ENCODE data around the gene PHETA2. TPM values are rescaled to one million over a fixed set of nuclear protein-coding genes. Genes with fewer than 3 reads are reported as not detected.

Gene PHETA2
- total RNA-seq, 4 donors from 2014 or later = 16.6 to 34.6 (median 25.4) TPM

DNA sequence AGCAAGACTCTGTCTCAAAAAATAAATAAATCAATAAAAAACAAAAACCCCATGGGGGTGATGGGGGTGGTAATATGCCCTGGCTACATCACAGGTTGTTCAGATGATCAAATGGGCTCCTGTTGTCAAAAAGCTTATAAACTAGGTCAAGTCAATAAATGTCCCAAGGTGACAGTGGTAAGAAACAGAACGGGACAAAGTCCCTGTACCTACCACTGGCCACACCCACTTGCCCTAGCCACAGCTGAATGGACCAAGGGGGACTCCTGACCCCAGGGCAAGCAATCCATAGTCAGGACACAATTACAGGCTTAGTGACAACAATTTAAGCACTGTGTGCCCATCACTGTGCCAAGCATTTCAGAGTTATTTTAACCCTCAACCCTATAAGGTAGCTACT, 9.4 kb upstream of the PHETA2 start:
- Histone ChIP-seq H3K36me3 (peaks cover 55 to 85% (median 80%) of the 10 kb centered on the region in 4 donors), H3K27ac (replicated peaks in 1 of 4) (no peak overlapping the region), H3K9me3 (no peaks in the 10 kb centered on the region), H3K27me3 (no peaks in the 10 kb centered on the region), H3K4me1 (peaks cover 3 to 15% (median 8%) of the 10 kb centered on the region in 4 donors), H3K4me3 (no peak overlapping the region)
- TF ChIP-seq, protein P1, sequence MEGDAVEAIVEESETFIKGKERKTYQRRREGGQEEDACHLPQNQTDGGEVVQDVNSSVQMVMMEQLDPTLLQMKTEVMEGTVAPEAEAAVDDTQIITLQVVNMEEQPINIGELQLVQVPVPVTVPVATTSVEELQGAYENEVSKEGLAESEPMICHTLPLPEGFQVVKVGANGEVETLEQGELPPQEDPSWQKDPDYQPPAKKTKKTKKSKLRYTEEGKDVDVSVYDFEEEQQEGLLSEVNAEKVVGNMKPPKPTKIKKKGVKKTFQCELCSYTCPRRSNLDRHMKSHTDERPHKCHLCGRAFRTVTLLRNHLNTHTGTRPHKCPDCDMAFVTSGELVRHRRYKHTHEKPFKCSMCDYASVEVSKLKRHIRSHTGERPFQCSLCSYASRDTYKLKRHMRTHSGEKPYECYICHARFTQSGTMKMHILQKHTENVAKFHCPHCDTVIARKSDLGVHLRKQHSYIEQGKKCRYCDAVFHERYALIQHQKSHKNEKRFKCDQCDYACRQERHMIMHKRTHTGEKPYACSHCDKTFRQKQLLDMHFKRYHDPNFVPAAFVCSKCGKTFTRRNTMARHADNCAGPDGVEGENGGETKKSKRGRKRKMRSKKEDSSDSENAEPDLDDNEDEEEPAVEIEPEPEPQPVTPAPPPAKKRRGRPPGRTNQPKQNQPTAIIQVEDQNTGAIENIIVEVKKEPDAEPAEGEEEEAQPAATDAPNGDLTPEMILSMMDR (IDR thresholded peaks at IDR 0.05) = no peak
- TF ChIP-seq EP300 (IDR thresholded peaks at IDR 0.05) = no peak
- no peak for TF ChIP-seq POLR2A (IDR thresholded peaks at IDR 0.05; ENCODE audit: low read depth)
- no peak for TF ChIP-seq POLR2AphosphoS5 (IDR thresholded peaks at IDR 0.05)
- WGBS = 89% methylated on average over 1 of the region's 1 CpG
- no peak for DNase-seq (ENCODE audit: extremely low spot score)
- intact Hi-C loops (cut with DNase I) = no loop called here

DNA sequence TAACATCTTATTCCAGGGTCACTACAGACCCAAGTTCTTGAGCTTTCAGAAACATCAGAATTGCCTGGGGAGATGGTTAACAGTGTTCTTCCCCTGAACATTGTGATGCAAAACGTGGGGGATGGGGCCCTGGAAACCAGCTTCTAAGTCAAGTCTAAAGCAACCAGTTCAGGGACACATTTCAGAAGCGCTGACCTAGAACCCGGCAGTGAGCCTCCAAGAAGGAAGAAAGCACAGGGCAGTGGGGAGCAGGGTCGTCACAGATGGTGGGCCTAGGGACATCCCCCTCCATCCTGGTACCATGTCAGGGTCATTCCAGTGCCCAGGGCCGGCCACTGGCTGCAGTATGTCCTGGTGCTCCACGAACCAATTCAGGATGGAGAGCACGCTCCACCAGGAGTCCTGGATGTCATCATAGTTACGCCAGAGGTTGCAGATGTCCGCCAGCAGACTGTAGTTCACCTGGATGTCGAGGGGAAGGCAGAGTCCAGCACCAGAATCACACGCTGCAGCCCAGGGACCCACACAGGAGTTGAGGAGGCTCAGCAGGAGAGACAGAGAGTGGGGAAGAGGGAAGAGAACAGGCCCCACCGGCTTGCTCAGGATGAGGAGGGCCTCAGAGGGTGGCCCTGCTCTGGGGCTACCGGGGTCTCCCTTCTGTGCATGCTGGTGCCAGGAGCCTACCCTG, 8.5 kb upstream of the PHETA2 start:
- Histone ChIP-seq H3K4me3 (no peak overlapping the region), H3K36me3 (peaks cover 46 to 75% (median 70%) of the 10 kb centered on the region in 4 donors), H3K9me3 (no peaks in the 10 kb centered on the region), H3K27ac (replicated peaks in 1 of 4) (no peak overlapping the region), H3K27me3 (no peaks in the 10 kb centered on the region), H3K4me1 (peaks cover 9 to 21% (median 15%) of the 10 kb centered on the region in 4 donors)
- no peak for TF ChIP-seq EP300 (IDR thresholded peaks at IDR 0.05)
- TF ChIP-seq, protein P1 (IDR thresholded peaks at IDR 0.05) = no peak
- no peak for TF ChIP-seq POLR2AphosphoS5 (IDR thresholded peaks at IDR 0.05)
- TF ChIP-seq POLR2A (IDR thresholded peaks at IDR 0.05; ENCODE audit: low read depth) = no peak
- DNase-seq (ENCODE audit: extremely low spot score) = no peak
- WGBS = 83% methylated on average over 8 of the region's 13 CpGs
- intact Hi-C loops (cut with DNase I) = no loop called here

DNA sequence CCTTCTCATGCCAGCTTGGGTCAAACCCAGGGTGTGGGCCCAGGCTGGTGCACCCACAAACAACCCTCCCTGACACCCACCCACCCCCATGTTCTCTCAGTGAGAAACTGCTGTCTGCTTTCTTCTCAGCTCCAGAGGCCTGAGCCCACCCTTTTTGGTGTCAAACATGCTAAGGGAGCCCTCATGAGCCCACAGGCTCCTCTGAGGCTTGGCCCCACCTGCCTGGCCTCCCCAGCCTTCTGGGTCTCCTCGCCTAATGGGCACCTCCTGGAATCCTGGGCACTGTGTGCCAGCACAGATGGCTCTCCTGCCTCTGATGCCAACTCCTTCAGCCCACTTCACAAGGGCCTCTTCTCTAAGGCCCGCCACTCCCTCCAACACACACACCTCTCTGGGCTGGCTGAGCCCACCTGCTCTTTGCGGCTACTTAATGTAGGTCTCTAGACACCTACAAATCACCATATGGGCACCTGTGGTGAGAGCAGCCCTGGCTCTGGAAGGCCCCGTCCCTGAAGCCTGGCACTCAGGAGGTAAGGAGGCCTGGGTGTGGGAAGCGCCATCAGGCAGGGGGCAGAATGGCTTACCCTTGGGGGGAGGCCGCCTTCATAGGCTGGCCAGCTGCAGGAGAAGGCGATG, 7.8 kb upstream of the PHETA2 start:
- Histone ChIP-seq H3K27ac (replicated peaks in 1 of 4) (no peak overlapping the region), H3K27me3 (no peaks in the 10 kb centered on the region), H3K4me1 (peaks cover 13 to 26% (median 18%) of the 10 kb centered on the region in 4 donors), H3K9me3 (no peaks in the 10 kb centered on the region), H3K4me3 (no peak overlapping the region), H3K36me3 (peaks cover 39 to 69% (median 63%) of the 10 kb centered on the region in 4 donors)
- DNase-seq (ENCODE audit: extremely low spot score) = no peak
- WGBS = 100% methylated on average over 2 of the region's 7 CpGs
- intact Hi-C loops (cut with DNase I) = no loop called here
- TF ChIP-seq POLR2AphosphoS5 (IDR thresholded peaks at IDR 0.05) = no peak
- TF ChIP-seq, protein P1 (IDR thresholded peaks at IDR 0.05) = no peak
- no peak for TF ChIP-seq EP300 (IDR thresholded peaks at IDR 0.05)
- no peak for TF ChIP-seq POLR2A (IDR thresholded peaks at IDR 0.05; ENCODE audit: low read depth)

DNA sequence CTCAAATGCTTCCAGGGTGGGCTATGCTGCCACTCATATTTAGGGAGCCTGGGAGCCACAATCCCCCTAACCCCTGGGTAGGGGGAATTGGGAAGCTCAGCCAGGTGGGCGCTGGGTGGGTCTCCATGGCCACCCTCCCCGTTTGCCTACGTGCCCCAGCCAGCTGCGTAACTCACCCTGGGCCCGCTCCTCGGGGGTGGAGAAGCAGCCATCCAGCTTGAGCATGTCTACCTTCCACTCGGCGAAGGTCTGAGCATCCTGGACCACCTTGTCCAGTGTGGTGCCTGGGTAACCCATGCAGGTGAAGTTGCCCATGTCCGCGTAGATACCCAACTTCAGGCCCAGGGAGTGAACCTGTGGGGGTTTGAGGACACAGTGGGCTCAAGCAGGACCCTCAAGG, 7.1 kb upstream of the PHETA2 start:
- Histone ChIP-seq H3K27ac (replicated peaks in 1 of 4) (no peak overlapping the region), H3K27me3 (no peaks in the 10 kb centered on the region), H3K4me1 (peaks cover 20 to 33% (median 25%) of the 10 kb centered on the region in 4 donors), H3K36me3 (peaks cover 36 to 62% (median 57%) of the 10 kb centered on the region in 4 donors), H3K4me3 (no peak overlapping the region), H3K9me3 (no peaks in the 10 kb centered on the region)
- intact Hi-C loops (cut with DNase I) = no loop called here
- WGBS = 80% methylated on average over 1 of the region's 10 CpGs
- DNase-seq (ENCODE audit: extremely low spot score) = no peak
- TF ChIP-seq EP300 (IDR thresholded peaks at IDR 0.05) (no peak), POLR2AphosphoS5 (IDR thresholded peaks at IDR 0.05) (no peak), POLR2A (IDR thresholded peaks at IDR 0.05; ENCODE audit: low read depth) (no peak)
- TF ChIP-seq, protein P1 (IDR thresholded peaks at IDR 0.05) = no peak

All from esophagus muscularis mucosa (tissue), 4 donors.